22Rv1 (cell line): ENCODE results near the gene ACTMAP.

Experiments
- CTCF ChIP-seq: fragments of 450-650 bp; IDR thresholded peaks from 2 replicates; pipeline ENCODE4 v1.5.1; 2017; ENCODE audit warnings: mild to moderate bottlenecking
- ZFX ChIP-seq: fragments of 450-650 bp; IDR thresholded peaks from 2 replicates; pipeline ENCODE4 v1.6.1; 2017; ENCODE audit warnings: antibody characterized with exemption, borderline replicate concordance

GRCh38 chr19:40797963-40798682, 47.8 kb upstream of the ACTMAP start:
- peak; percentile 55 for TF ChIP-seq CTCF
- no peak for TF ChIP-seq ZFX
